GM10248 (cell line): ENCODE data around the gene MUC20.

ENCODE experiments used
- CTCF ChIA-PET: fragments of 300-600 bp; sonication (Branson Sonifier 250); formaldehyde crosslinking; extraction: SDS; loops from one replicate; lab custom pipeline; 2021; ENCODE audit warnings: antibody characterized with exemption; lab: Yijun Ruan, JAX
- POLR2A ChIA-PET: fragments of 350-650 bp; sonication (Branson Sonifier 250); formaldehyde crosslinking; extraction: SDS; loops from one replicate; lab custom pipeline; 2020; ENCODE audit warnings: antibody characterized with exemption; lab: Yijun Ruan, JAX
- DNase-seq: peaks from one replicate; pipeline ENCODE4 v3.0.0; 2012; ENCODE audit errors: extremely low spot score
- CTCF ChIP-seq: IDR thresholded peaks from 2 replicates; pipeline ENCODE4 v1.5.1; 2012; ENCODE audit warnings: mild to moderate bottlenecking, low read depth; ENCODE audit errors: extremely low read depth, missing control alignments, control extremely low read depth

MUC20 gene

GRCh38 chr3:195757827-195758226 is 37.0 kb downstream of the MUC20 start:
- POLR2A ChIA-PET: no interaction called here
- no peak for TF ChIP-seq CTCF
- no peak for DNase-seq
- CTCF ChIA-PET: no interaction called here

- ChIA-PET CTCF (no interaction called here), POLR2A (no interaction called here)
- no peak for TF ChIP-seq CTCF
- DNase-seq: no peak
Observed at GRCh38 chr3:195758721-195759353, 38.1 kb downstream of the MUC20 start.

GRCh38 chr3:195760345-195761122 is 39.8 kb downstream of the MUC20 start:
- CTCF ChIA-PET: interaction anchor here (1.8 kb wide), 1 partner anchor 13 kb away, joined by 4 read pairs; no protein-coding TSS in a partner anchor
- DNase-seq: no peak
- POLR2A ChIA-PET: no interaction called here
- no peak for TF ChIP-seq CTCF

- TF ChIP-seq CTCF: no peak
- CTCF ChIA-PET: interaction anchor here (1.8 kb wide), 1 partner anchor 14 kb away, joined by 4 read pairs; no protein-coding TSS in a partner anchor
- POLR2A ChIA-PET: no interaction called here
- no peak for DNase-seq
Observed at GRCh38 chr3:195761123-195761566, 40.4 kb downstream of the MUC20 start.

GRCh38 chr3:195761567-195762248 is 40.9 kb downstream of the MUC20 start:
- ChIA-PET POLR2A (no interaction called here), CTCF (no interaction called here)
- no peak for TF ChIP-seq CTCF
- no peak for DNase-seq

GRCh38 chr3:195762249-195762585 is 41.4 kb downstream of the MUC20 start:
- ChIA-PET POLR2A (no interaction called here), CTCF (no interaction called here)
- DNase-seq: no peak
- TF ChIP-seq CTCF: no peak
